HFFc6 (cell line): ENCODE data around the gene RFC2. TPM values are rescaled to one million over a fixed set of nuclear protein-coding genes. Genes with fewer than 3 reads are reported as not detected.
"Not testable (repeated sequence)": the region's sequence is repeated elsewhere in the genome, so short reads cannot be mapped to it uniquely, and the experiment has no call there.

ENCODE experiments used
- DNase-seq: peaks from one replicate; pipeline ENCODE4 v3.0.0-alpha.2; 2018
- H3K27ac Mint-ChIP-seq: 2 replicates; pipeline ENCODE4 v1.8.0; 2020; ENCODE audit warnings: mild to moderate bottlenecking, mixed read lengths
- H3K27me3 Mint-ChIP-seq: 2 replicates; pipeline ENCODE4 v1.8.0; 2021; ENCODE audit warnings: mild to moderate bottlenecking, moderate library complexity, mixed read lengths; ENCODE audit not compliant: insufficient read depth
- H3K36me3 Mint-ChIP-seq: 2 replicates; pipeline ENCODE4 v1.8.0; 2021; ENCODE audit warnings: low read depth, mixed read lengths
- H3K4me1 Mint-ChIP-seq: 2 replicates; pipeline ENCODE4 v1.8.0; 2020; ENCODE audit warnings: low read depth, mixed read lengths
- H3K4me3 Mint-ChIP-seq: 2 replicates; pipeline ENCODE4 v1.8.0; 2020; ENCODE audit warnings: mild to moderate bottlenecking, moderate library complexity, mixed read lengths
- H3K9me3 Mint-ChIP-seq: 2 replicates; pipeline ENCODE4 v1.8.0; 2020; ENCODE audit warnings: mild to moderate bottlenecking, mixed read lengths
- total RNA-seq, 6 experiments: library from RNA; stranded (reverse); fragmentation: NEBNext Ultra II Directional; extraction: Animal tissue kit (Norgen Biotek cat#: 25700); gene quantifications; 2 replicates in 1 of 6; 3 replicates in 5 of 6; pipeline ENCODE4 v1.2.3, GENCODE V29; 2021
- TF ChIP-seq, protein P1 (sequence below): fragments of 200-600 bp; sonication (generic); IDR thresholded peaks from 2 replicates; pipeline ENCODE4 v1.5.0; 2021; ENCODE audit warnings: antibody characterized with exemption, mild to moderate bottlenecking

The RFC2 gene
- total RNA-seq, 6 experiments from 2014 or later: 16.8 to 37.7 (median 34.0) TPM

- no peaks in the 10 kb centered on the region for H3K27me3 Mint-ChIP-seq
- peak overlapping the region; percentile 40 for H3K4me3 Mint-ChIP-seq
- no peaks in the 10 kb centered on the region for H3K9me3 Mint-ChIP-seq
- TF ChIP-seq, protein P1, sequence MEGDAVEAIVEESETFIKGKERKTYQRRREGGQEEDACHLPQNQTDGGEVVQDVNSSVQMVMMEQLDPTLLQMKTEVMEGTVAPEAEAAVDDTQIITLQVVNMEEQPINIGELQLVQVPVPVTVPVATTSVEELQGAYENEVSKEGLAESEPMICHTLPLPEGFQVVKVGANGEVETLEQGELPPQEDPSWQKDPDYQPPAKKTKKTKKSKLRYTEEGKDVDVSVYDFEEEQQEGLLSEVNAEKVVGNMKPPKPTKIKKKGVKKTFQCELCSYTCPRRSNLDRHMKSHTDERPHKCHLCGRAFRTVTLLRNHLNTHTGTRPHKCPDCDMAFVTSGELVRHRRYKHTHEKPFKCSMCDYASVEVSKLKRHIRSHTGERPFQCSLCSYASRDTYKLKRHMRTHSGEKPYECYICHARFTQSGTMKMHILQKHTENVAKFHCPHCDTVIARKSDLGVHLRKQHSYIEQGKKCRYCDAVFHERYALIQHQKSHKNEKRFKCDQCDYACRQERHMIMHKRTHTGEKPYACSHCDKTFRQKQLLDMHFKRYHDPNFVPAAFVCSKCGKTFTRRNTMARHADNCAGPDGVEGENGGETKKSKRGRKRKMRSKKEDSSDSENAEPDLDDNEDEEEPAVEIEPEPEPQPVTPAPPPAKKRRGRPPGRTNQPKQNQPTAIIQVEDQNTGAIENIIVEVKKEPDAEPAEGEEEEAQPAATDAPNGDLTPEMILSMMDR: no peak
- peaks cover 18% of the 10 kb centered on the region for H3K4me1 Mint-ChIP-seq
- peak; percentile 9 for DNase-seq
- H3K36me3 Mint-ChIP-seq: peaks cover 9% of the 10 kb centered on the region; the same call in 1 of the 2 replicates
- H3K27ac Mint-ChIP-seq: peak overlapping the region; percentile 98
Observed at GRCh38 chr7:74256491-74257408, 2.6 kb upstream of the RFC2 start.

GRCh38 chr7:74255461-74255860 lies 1.3 kb upstream of the RFC2 start:
- DNase-seq, H3K9me3 Mint-ChIP-seq, H3K27me3 Mint-ChIP-seq: not testable (repeated sequence)
- Mint-ChIP-seq H3K4me3 (peak overlapping the region; percentile 96), H3K27ac (peak overlapping the region; percentile 98; the same call in 1 of the 2 replicates), H3K36me3 (peaks cover 14% of the 10 kb centered on the region), H3K4me1 (peaks cover 18% of the 10 kb centered on the region)

DNA sequence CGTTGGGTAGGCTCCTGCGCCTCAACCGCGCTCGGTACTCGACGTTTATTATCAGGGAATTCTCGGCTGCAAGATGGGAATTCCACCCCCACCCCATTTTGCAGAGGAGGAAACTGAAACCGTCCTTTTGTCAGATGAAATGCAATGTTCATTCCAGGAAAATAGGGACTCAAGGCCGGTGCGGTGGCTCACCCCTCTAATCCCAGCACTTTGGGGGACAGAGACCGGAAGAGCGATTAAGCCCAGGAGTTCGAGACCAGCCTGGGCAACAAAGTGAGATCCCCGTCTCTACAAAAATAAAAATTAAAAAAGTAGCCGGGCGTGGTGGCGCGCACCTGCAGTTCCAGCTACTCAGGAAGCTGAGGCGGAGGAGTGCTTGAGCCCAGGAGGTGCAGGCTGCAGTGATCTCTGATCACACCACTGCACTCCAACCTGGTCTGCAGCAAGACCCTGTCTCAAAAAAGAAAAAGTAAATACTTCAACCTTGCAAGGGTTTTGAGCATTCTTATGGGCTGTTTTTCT lies 720 bp upstream of the RFC2 start:
- Mint-ChIP-seq H3K36me3 (peaks cover 18% of the 10 kb centered on the region), H3K4me1 (peaks cover 18% of the 10 kb centered on the region), H3K27ac (peak overlapping the region; percentile 98), H3K27me3 (no peaks in the 10 kb centered on the region), H3K4me3 (peak overlapping the region; percentile 96), H3K9me3 (no peaks in the 10 kb centered on the region)
- TF ChIP-seq, protein P1: no peak
- DNase-seq: no peak

DNA sequence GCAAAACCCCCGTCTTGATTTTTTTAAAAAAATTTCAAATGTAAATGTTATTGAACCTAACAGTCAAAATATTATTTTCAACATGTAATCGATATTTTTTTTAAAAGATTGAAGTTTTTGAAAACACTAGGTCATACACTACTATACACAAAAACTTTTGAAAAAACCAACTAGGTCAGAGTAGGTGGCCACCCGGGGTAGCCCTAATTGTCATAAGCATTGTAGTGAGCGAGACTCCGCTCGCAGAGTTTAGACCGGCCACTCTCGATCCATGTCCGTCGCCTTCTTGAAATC lies 417 bp downstream of the RFC2 start:
- H3K4me1 Mint-ChIP-seq: peaks cover 18% of the 10 kb centered on the region
- H3K4me3 Mint-ChIP-seq: peak overlapping the region; percentile 96
- H3K27ac Mint-ChIP-seq: peak overlapping the region; percentile 98
- H3K9me3 Mint-ChIP-seq: no peaks in the 10 kb centered on the region
- no peaks in the 10 kb centered on the region for H3K27me3 Mint-ChIP-seq
- H3K36me3 Mint-ChIP-seq: peaks cover 25% of the 10 kb centered on the region
- TF ChIP-seq, protein P1: no peak
- DNase-seq: no peak

DNA sequence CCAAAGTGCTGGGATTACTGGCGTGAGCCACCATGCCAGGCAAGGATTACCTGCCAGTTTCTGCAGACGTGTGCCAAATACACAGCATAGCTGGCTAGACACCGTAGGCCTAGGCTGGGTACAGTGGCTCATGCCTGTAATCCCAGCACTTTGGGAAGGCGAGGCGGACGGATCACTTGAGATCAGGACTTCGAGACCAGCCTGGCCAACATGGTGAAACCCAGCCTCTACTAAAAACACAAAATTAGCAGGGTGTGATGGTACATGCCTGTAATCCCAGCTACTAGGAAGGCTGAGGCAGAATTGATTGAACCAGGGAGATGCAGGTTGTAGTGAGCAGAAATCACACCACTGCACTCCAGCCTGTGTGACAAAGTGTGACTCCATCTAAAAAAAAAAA lies 868 bp downstream of the RFC2 start:
- TF ChIP-seq, protein P1: no peak
- Mint-ChIP-seq H3K4me3 (peak overlapping the region; percentile 96), H3K4me1 (peaks cover 18% of the 10 kb centered on the region), H3K36me3 (peaks cover 27% of the 10 kb centered on the region), H3K27me3 (no peaks in the 10 kb centered on the region), H3K27ac (peak overlapping the region; percentile 98), H3K9me3 (no peaks in the 10 kb centered on the region)
- DNase-seq: no peak

DNA sequence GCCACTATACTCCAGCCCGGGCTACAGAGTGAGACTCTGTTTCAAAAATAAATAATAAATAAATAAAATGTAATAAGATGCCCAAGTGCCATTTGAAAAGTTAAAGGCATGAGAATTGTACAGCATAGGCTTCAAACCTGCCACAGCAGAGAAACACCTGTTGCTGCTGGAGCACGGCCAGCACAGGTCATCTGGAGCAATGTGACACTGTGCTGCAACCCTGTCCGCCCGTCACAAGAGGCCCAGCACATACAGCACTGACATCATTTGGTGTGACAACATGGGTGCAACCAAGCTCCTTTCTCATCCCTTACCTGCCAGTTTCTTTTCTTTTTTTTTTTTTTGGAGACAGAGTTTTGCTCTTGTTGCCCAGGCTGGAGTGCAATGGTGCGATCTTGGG lies 1.3 kb downstream of the RFC2 start:
- peaks cover 18% of the 10 kb centered on the region for H3K4me1 Mint-ChIP-seq
- no peaks in the 10 kb centered on the region for H3K27me3 Mint-ChIP-seq
- peaks cover 27% of the 10 kb centered on the region for H3K36me3 Mint-ChIP-seq
- no peaks in the 10 kb centered on the region for H3K9me3 Mint-ChIP-seq
- H3K4me3 Mint-ChIP-seq: peak overlapping the region; percentile 42; the same call in 1 of the 2 replicates
- DNase-seq: no peak
- no peak overlapping the region for H3K27ac Mint-ChIP-seq
- TF ChIP-seq, protein P1: no peak

- DNase-seq, H3K4me3 Mint-ChIP-seq, H3K27ac Mint-ChIP-seq, H3K9me3 Mint-ChIP-seq, H3K4me1 Mint-ChIP-seq, H3K27me3 Mint-ChIP-seq: not testable (repeated sequence)
- H3K36me3 Mint-ChIP-seq: peaks cover 22% of the 10 kb centered on the region
Observed at GRCh38 chr7:74249058-74249457, 5.1 kb downstream of the RFC2 start.
